Prostate gland (tissue), 2 donors: ENCODE data around the gene MYH3. TPM values are rescaled to one million over a fixed set of nuclear protein-coding genes. Genes with fewer than 3 reads are reported as not detected.

Experiments used
- DNase-seq: peaks from one replicate; pipeline ENCODE4 v3.0.0-alpha.2; 2019; ENCODE audit warnings: low spot score
- H3K27ac ChIP-seq, 2 donors: fragments of 200-600 bp; sonication (generic); 2 replicates each; pipeline ENCODE4 v1.5.1; 2017 to 2019
- H3K27me3 ChIP-seq: fragments of 200-600 bp; sonication (generic); replicated peaks from 2 replicates; pipeline ENCODE4 v1.5.1; 2019; ENCODE audit not compliant: insufficient read depth
- H3K36me3 ChIP-seq, 2 donors: fragments of 200-600 bp; sonication (generic); 1 replicate in 1 of 2; 2 replicates in 1 of 2; pipeline versions ENCODE4 v1.5.1 to v1.8.1; 2017 to 2019
- H3K4me1 ChIP-seq: fragments of 200-600 bp; sonication (generic); replicated peaks from 2 replicates; pipeline ENCODE4 v1.5.1; 2019
- H3K4me3 ChIP-seq, 2 donors: fragments of 200-600 bp; sonication (generic); 2 replicates each; pipeline ENCODE4 v1.5.1; 2017 to 2019
- H3K9me3 ChIP-seq: fragments of 200-600 bp; sonication (generic); 2 replicates; pipeline ENCODE4 v1.5.1; 2017
- CTCF ChIP-seq, 4 experiments: fragments of 200-600 bp in 2 of 4; fragments of 450-650 bp in 2 of 4; sonication (generic) in 2 of 4; IDR thresholded peaks; 1 replicate in 3 of 4; 2 replicates in 1 of 4; pipeline ENCODE4 v1.5.1; 2016 to 2019; ENCODE audit warnings: antibody characterized with exemption in 4 of 4, mild to moderate bottlenecking in 2 of 4, moderate library complexity in 2 of 4
- POLR2A ChIP-seq: fragments of 450-650 bp; IDR thresholded peaks from one replicate; pipeline ENCODE4 v1.6.1; 2016; ENCODE audit warnings: antibody characterized with exemption, mild to moderate bottlenecking
- POLR2AphosphoS5 ChIP-seq: sonication (generic); formaldehyde crosslinking; IDR thresholded peaks from one replicate; pipeline ENCODE4 v1.6.1; 2017; ENCODE audit warnings: antibody characterized with exemption
- whole genome bisulfite sequencing: methylation state at CpG from one replicate; pipeline ENCODE4 v1.1.5; 2018; 5-methylcytosine and 5-hydroxymethylcytosine counted together
- intact Hi-C: fragments of 100-400 bp; cut with DNase I; formaldehyde crosslinking; loops from one replicate; pipeline ENCODE4 v1.14.2; 2022
- total RNA-seq, 2 donors: library from RNA; depleted of rRNA; stranded (reverse); fragments of >200 nt; gene quantifications; one replicate each; pipeline ENCODE4 v1.1.0, GENCODE V29; 2016

The MYH3 gene
- total RNA-seq, 2 donors from 2014 or later, result 5.9 to 14.8 TPM

- Histone ChIP-seq H3K27me3 (no peaks in the 10 kb centered on the region), H3K36me3 (no peaks in the 10 kb centered on the region), H3K27ac (no peak overlapping the region), H3K9me3 (no peaks in the 10 kb centered on the region), H3K4me1 (no peaks in the 10 kb centered on the region), H3K4me3 (no peak overlapping the region)
- 89% methylated on average over 6 of the region's 6 CpGs for WGBS
- intact Hi-C loops, result no loop called here
- DNase-seq, result no peak
- TF ChIP-seq CTCF (IDR thresholded peaks at IDR 0.05) (no peak), POLR2AphosphoS5 (no peak), POLR2A (no peak)
Observed at GRCh38 chr17:10663231-10663630, 6.1 kb upstream of the MYH3 start.

GRCh38 chr17:10661437-10661836 is 4.3 kb upstream of the MYH3 start:
- no peaks in the 10 kb centered on the region for H3K36me3 ChIP-seq
- H3K9me3 ChIP-seq, result no peaks in the 10 kb centered on the region
- intact Hi-C loops, result no loop called here
- H3K27me3 ChIP-seq, result no peaks in the 10 kb centered on the region
- WGBS, result 92% methylated on average over 10 of the region's 10 CpGs
- H3K4me1 ChIP-seq, result no peaks in the 10 kb centered on the region
- DNase-seq, result no peak
- H3K27ac ChIP-seq, result no peak overlapping the region
- H3K4me3 ChIP-seq, result no peak overlapping the region
- TF ChIP-seq POLR2AphosphoS5 (no peak), CTCF (IDR thresholded peaks at IDR 0.05) (no peak), POLR2A (no peak)

GRCh38 chr17:10657879-10658278 is 770 bp upstream of the MYH3 start:
- no peaks in the 10 kb centered on the region for H3K36me3 ChIP-seq
- 75% methylated on average over 10 of the region's 10 CpGs for WGBS
- H3K4me1 ChIP-seq, result no peaks in the 10 kb centered on the region
- DNase-seq, result no peak
- TF ChIP-seq CTCF (IDR thresholded peaks at IDR 0.05), result no peak
- TF ChIP-seq POLR2AphosphoS5, result no peak
- no peak for TF ChIP-seq POLR2A
- H3K4me3 ChIP-seq, result no peak overlapping the region
- no peaks in the 10 kb centered on the region for H3K27me3 ChIP-seq
- H3K27ac ChIP-seq, result no peak overlapping the region
- H3K9me3 ChIP-seq, result no peaks in the 10 kb centered on the region
- intact Hi-C loops, result no loop called here

- WGBS, result 69% methylated on average over 5 of the region's 5 CpGs
- no peak overlapping the region for H3K27ac ChIP-seq
- H3K36me3 ChIP-seq, result no peaks in the 10 kb centered on the region
- H3K9me3 ChIP-seq, result no peaks in the 10 kb centered on the region
- no peak for DNase-seq
- no peaks in the 10 kb centered on the region for H3K4me1 ChIP-seq
- no peak overlapping the region for H3K4me3 ChIP-seq
- no peaks in the 10 kb centered on the region for H3K27me3 ChIP-seq
- TF ChIP-seq POLR2A (no peak), CTCF (IDR thresholded peaks at IDR 0.05) (no peak), POLR2AphosphoS5 (no peak)
- intact Hi-C loops, result no loop called here
Observed at GRCh38 chr17:10653987-10654386, 3.1 kb downstream of the MYH3 start.

- Histone ChIP-seq H3K9me3 (no peaks in the 10 kb centered on the region), H3K4me3 (no peak overlapping the region), H3K36me3 (no peaks in the 10 kb centered on the region), H3K27ac (no peak overlapping the region), H3K27me3 (no peaks in the 10 kb centered on the region), H3K4me1 (no peaks in the 10 kb centered on the region)
- intact Hi-C loops, result no loop called here
- no peak for DNase-seq
- 68% methylated on average over 11 of the region's 11 CpGs for WGBS
- TF ChIP-seq CTCF (IDR thresholded peaks at IDR 0.05) (no peak), POLR2AphosphoS5 (no peak), POLR2A (no peak)
Observed at GRCh38 chr17:10652984-10653659, 4.0 kb downstream of the MYH3 start.
